ENCODE results near the gene FAM163A. TPM values are rescaled to one million over a fixed set of nuclear protein-coding genes. Genes with fewer than 3 reads are reported as not detected.

Gene FAM163A
- total and polyA plus RNA-seq, 9 of the 15 experiments (the other 6 are each of a cell fraction or from before 2014, with no cell fraction given): not detected

GRCh38 chr1:179774566-179774965, 31.5 kb downstream of the FAM163A start:
- Histone ChIP-seq H3K9me1 (ENCODE audit: control insufficient read depth, insufficient read depth, low read length) (no peaks in the 10 kb centered on the region), H3K27ac (ENCODE audit: extremely low read depth, low read depth, low read length) (no peak overlapping the region), H3K79me2 (ENCODE audit: control insufficient read depth, insufficient read depth, low read length) (no peaks in the 10 kb centered on the region), H3K9me3 (replicated peaks; ENCODE audit: control insufficient read depth, insufficient read depth, low read depth, low read length) (no peaks in the 10 kb centered on the region), H3K27me3 (ENCODE audit: control insufficient read depth in 2 of 2, insufficient read depth in 2 of 2, low read length in 2 of 2) (peaks cover 12 to 24% of the 10 kb centered on the region in 2 experiments), H3K4me3 (peak overlapping the region; percentile 7; the same call in 1 of the 2 replicates), H3K9ac (ENCODE audit: insufficient read depth in 1 of 2, low read depth in 2 of 2, low read length in 2 of 2) (peak overlapping the region in 1 of 2 experiments; percentile 3; a peak in 1 of 4 replicates), H3K36me3 (ENCODE audit: control insufficient read depth, insufficient read depth, low read length) (no peaks in the 10 kb centered on the region), H3K4me2 (ENCODE audit: insufficient read depth, low read length) (peak overlapping the region; percentile 66), H2AFZ (ENCODE audit: low read depth, low read length) (peak overlapping the region; percentile 78), H4K20me1 (replicated peaks; ENCODE audit: control insufficient read depth, insufficient read depth, low read length) (no peaks in the 10 kb centered on the region), H3K4me1 (replicated peaks in 1 of 2; ENCODE audit: control insufficient read depth in 2 of 2, insufficient read depth in 2 of 2, low read length in 2 of 2) (no peaks in the 10 kb centered on the region)
- no TSS peak for BruUV-seq (replicated peaks)
- peak; percentile 15 for FAIRE-seq
- peak; percentile 42 for ATAC-seq
- no peak for DNase-seq (ENCODE audit: extremely low read depth in 1 of 4, low spot score in 3 of 4)
- WGBS (ENCODE audit: insufficient coverage, low coverage, missing lambda C conversion rate): 2% methylated on average over 8 of the region's 8 CpGs
- ChIA-PET CTCF (ENCODE audit: low intra/inter-chr PET ratio) (no interaction called here), POLR2A (interaction anchor here (0.6 to 1.0 kb wide), 4 partner anchors 9 to 385 kb away, joined by 3 read pairs; no protein-coding TSS in a partner anchor)
- TF ChIP-seq ZNF695 (CRISPR knock-in tag; IDR thresholded peaks at IDR 0.05) (no peak), SRF (CRISPR knock-in tag; IDR thresholded peaks at IDR 0.05) (no peak)
- in situ Hi-C loops (cut with MboI): no loop called here
- intact Hi-C loops (cut with micrococcal nuclease): no loop called here

- CTCF ChIA-PET (ENCODE audit: low intra/inter-chr PET ratio): no interaction called here
- FAIRE-seq: peak; percentile 57
- intact Hi-C loops (cut with micrococcal nuclease) (no loop called here), in situ Hi-C loops (cut with MboI) (no loop called here)
- Histone ChIP-seq H3K4me2 (ENCODE audit: insufficient read depth, low read length) (peak overlapping the region; percentile 66), H3K27ac (ENCODE audit: extremely low read depth, low read depth, low read length) (no peak overlapping the region), H3K9ac (ENCODE audit: insufficient read depth in 1 of 2, low read depth in 2 of 2, low read length in 2 of 2) (no peak overlapping the region; a peak in 1 of 4 replicates), H3K36me3 (ENCODE audit: control insufficient read depth, insufficient read depth, low read length) (no peaks in the 10 kb centered on the region), H3K9me3 (replicated peaks; ENCODE audit: control insufficient read depth, insufficient read depth, low read depth, low read length) (no peaks in the 10 kb centered on the region), H3K4me3 (peak overlapping the region; percentile 7; the same call in 1 of the 2 replicates), H3K4me1 (replicated peaks in 1 of 2; ENCODE audit: control insufficient read depth in 2 of 2, insufficient read depth in 2 of 2, low read length in 2 of 2) (no peaks in the 10 kb centered on the region), H3K27me3 (ENCODE audit: control insufficient read depth in 2 of 2, insufficient read depth in 2 of 2, low read length in 2 of 2) (peaks cover 12 to 24% of the 10 kb centered on the region in 2 experiments), H3K9me1 (ENCODE audit: control insufficient read depth, insufficient read depth, low read length) (no peaks in the 10 kb centered on the region), H4K20me1 (replicated peaks; ENCODE audit: control insufficient read depth, insufficient read depth, low read length) (no peaks in the 10 kb centered on the region), H3K79me2 (ENCODE audit: control insufficient read depth, insufficient read depth, low read length) (no peaks in the 10 kb centered on the region), H2AFZ (ENCODE audit: low read depth, low read length) (peak overlapping the region; percentile 78)
- BruUV-seq (replicated peaks): no TSS peak
- 2% methylated on average over 6 of the region's 6 CpGs for WGBS (ENCODE audit: insufficient coverage, low coverage, missing lambda C conversion rate)
- peak; percentile 91 for ATAC-seq
- POLR2A ChIA-PET: interaction anchor here (0.6 to 1.0 kb wide), 4 partner anchors 9 to 385 kb away, joined by 3 read pairs; no protein-coding TSS in a partner anchor
- DNase-seq (ENCODE audit: extremely low read depth in 1 of 4, low spot score in 3 of 4): peak; percentile 54 to 74 (median 60)
- TF ChIP-seq SMAD4 (CRISPR knock-in tag; conservative IDR thresholded peaks at IDR 0.05) (no peak), ZNF263 (CRISPR knock-in tag; IDR thresholded peaks at IDR 0.05; ENCODE audit: borderline replicate concordance) (no peak), POLR2A (conservative IDR thresholded peaks at IDR 0.05) (no peak), RBM15 (IDR thresholded peaks at IDR 0.05; ENCODE audit: insufficient read depth, low read length) (no peak), BACH1 (tag; IDR thresholded peaks at IDR 0.05) (no peak; the same call in 1 of the 2 replicates), ZNF668 (CRISPR knock-in tag; IDR thresholded peaks at IDR 0.05) (no peak), HSF4 (CRISPR knock-in tag; IDR thresholded peaks at IDR 0.05; ENCODE audit: borderline replicate concordance) (no peak), FOXJ3 (CRISPR knock-in tag; IDR thresholded peaks at IDR 0.05) (no peak)
Observed at GRCh38 chr1:179775009-179775408, 31.9 kb downstream of the FAM163A start.
